Skeletal muscle satellite cell (primary cell): ENCODE data around the gene SORCS1.

Experiments
- H3K27me3 ChIP-seq: 2 replicates; pipeline ENCODE4 v1.7.0; 2013; ENCODE audit warnings: low read length; ENCODE audit not compliant: control insufficient read depth, insufficient read depth
- H3K36me3 ChIP-seq: 2 replicates; pipeline ENCODE4 v1.7.0; 2013; ENCODE audit warnings: mild to moderate bottlenecking, control low read depth, low read length; ENCODE audit not compliant: insufficient read depth
- H3K4me1 ChIP-seq: 2 replicates; pipeline ENCODE4 v1.7.0; 2013; ENCODE audit warnings: low read length; ENCODE audit not compliant: control insufficient read depth, insufficient read depth
- H3K4me2 ChIP-seq: 2 replicates; pipeline ENCODE4 v1.7.0; 2013; ENCODE audit warnings: mild to moderate bottlenecking, low read length
- H3K4me3 ChIP-seq: 2 replicates; pipeline ENCODE4 v1.7.0; 2013; ENCODE audit warnings: low read length
- H3K9ac ChIP-seq: 2 replicates; pipeline ENCODE4 v1.7.0; 2013; ENCODE audit warnings: mild to moderate bottlenecking, low read depth, low read length, moderate library complexity
- H3K9me3 ChIP-seq: replicated peaks from 2 replicates; pipeline ENCODE4 v1.7.0; 2013; ENCODE audit warnings: mild to moderate bottlenecking, control low read depth, low read length

SORCS1 gene

GRCh38 chr10:106711313-106711906 is 453.1 kb downstream of the SORCS1 start:
- Histone ChIP-seq H3K9me3 (peaks cover 2% of the 10 kb centered on the region), H3K9ac (no peak overlapping the region), H3K4me2 (no peak overlapping the region), H3K27me3 (no peaks in the 10 kb centered on the region), H3K36me3 (no peaks in the 10 kb centered on the region), H3K4me3 (no peak overlapping the region), H3K4me1 (no peaks in the 10 kb centered on the region)

- no peaks in the 10 kb centered on the region for H3K27me3 ChIP-seq
- no peak overlapping the region for H3K9ac ChIP-seq
- no peaks in the 10 kb centered on the region for H3K4me1 ChIP-seq
- no peak overlapping the region for H3K4me2 ChIP-seq
- H3K9me3 ChIP-seq: no peaks in the 10 kb centered on the region
- H3K36me3 ChIP-seq: no peaks in the 10 kb centered on the region
- H3K4me3 ChIP-seq: no peak overlapping the region
Measured at GRCh38 chr10:106708506-106708905, 456.0 kb downstream of the SORCS1 start.

DNA sequence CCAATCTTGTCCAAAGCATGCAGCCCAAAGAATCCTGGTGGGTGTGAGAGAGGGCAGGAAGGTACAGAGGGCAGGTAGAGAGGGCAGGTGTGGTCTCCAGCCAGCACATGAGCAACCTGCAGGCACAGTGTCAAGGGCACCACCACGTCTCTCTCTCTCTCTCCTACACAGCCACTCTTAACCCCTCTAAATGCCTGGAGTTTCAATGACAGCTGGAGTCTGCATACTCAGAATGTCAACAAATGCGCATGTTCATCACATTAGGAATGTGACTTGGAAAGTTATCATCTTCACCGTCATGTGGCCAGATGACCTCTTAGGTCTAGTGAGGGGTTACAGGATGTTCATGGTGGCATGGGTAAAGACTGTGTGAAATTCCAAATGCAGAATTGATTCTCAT is 456.8 kb downstream of the SORCS1 start:
- Histone ChIP-seq H3K9ac (no peak overlapping the region), H3K36me3 (no peaks in the 10 kb centered on the region), H3K4me2 (no peak overlapping the region), H3K4me1 (no peaks in the 10 kb centered on the region), H3K9me3 (no peaks in the 10 kb centered on the region), H3K4me3 (no peak overlapping the region), H3K27me3 (no peaks in the 10 kb centered on the region)

- Histone ChIP-seq H3K4me3 (no peak overlapping the region), H3K9me3 (peaks cover 5% of the 10 kb centered on the region), H3K36me3 (no peaks in the 10 kb centered on the region), H3K9ac (no peak overlapping the region), H3K27me3 (no peaks in the 10 kb centered on the region), H3K4me2 (no peak overlapping the region), H3K4me1 (no peaks in the 10 kb centered on the region)
Measured at GRCh38 chr10:106706127-106706526, 458.4 kb downstream of the SORCS1 start.

- H3K9me3 ChIP-seq: peaks cover 5% of the 10 kb centered on the region
- no peak overlapping the region for H3K9ac ChIP-seq
- H3K4me3 ChIP-seq: no peak overlapping the region
- no peaks in the 10 kb centered on the region for H3K4me1 ChIP-seq
- H3K36me3 ChIP-seq: no peaks in the 10 kb centered on the region
- no peaks in the 10 kb centered on the region for H3K27me3 ChIP-seq
- H3K4me2 ChIP-seq: no peak overlapping the region
Measured at GRCh38 chr10:106705681-106706100, 458.8 kb downstream of the SORCS1 start.

DNA sequence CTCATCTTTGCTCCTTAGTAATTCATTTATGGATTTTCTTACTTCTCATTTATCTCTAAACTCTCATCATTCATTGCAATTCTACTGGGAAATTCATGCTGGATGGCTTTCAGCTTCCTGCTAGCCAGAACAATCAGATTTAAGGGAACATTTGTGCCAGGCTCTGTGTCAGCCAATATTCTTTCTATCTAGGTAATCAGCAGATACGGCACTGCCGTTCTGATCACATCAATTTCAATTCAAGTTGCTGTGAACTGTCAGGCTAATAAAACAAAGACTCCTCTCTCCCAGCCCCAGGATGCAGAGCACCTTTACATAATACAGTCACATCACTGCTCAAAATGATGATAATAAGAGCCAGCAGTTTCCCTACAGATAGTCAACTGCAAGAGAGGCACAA is 468.3 kb downstream of the SORCS1 start:
- H3K27me3 ChIP-seq: no peaks in the 10 kb centered on the region
- H3K4me1 ChIP-seq: no peaks in the 10 kb centered on the region
- H3K36me3 ChIP-seq: no peaks in the 10 kb centered on the region
- H3K9ac ChIP-seq: no peak overlapping the region
- H3K4me2 ChIP-seq: no peak overlapping the region
- H3K9me3 ChIP-seq: no peaks in the 10 kb centered on the region
- H3K4me3 ChIP-seq: no peak overlapping the region

- Histone ChIP-seq H3K4me3 (no peak overlapping the region), H3K4me2 (no peak overlapping the region), H3K4me1 (no peaks in the 10 kb centered on the region), H3K9ac (no peak overlapping the region), H3K27me3 (no peaks in the 10 kb centered on the region), H3K9me3 (no peaks in the 10 kb centered on the region), H3K36me3 (no peaks in the 10 kb centered on the region)
Measured at GRCh38 chr10:106694696-106695095, 469.8 kb downstream of the SORCS1 start.

- Histone ChIP-seq H3K9me3 (no peaks in the 10 kb centered on the region), H3K4me1 (no peaks in the 10 kb centered on the region), H3K9ac (no peak overlapping the region), H3K4me2 (no peak overlapping the region), H3K27me3 (no peaks in the 10 kb centered on the region), H3K36me3 (no peaks in the 10 kb centered on the region), H3K4me3 (no peak overlapping the region)
Measured at GRCh38 chr10:106682175-106682574, 482.3 kb downstream of the SORCS1 start.

DNA sequence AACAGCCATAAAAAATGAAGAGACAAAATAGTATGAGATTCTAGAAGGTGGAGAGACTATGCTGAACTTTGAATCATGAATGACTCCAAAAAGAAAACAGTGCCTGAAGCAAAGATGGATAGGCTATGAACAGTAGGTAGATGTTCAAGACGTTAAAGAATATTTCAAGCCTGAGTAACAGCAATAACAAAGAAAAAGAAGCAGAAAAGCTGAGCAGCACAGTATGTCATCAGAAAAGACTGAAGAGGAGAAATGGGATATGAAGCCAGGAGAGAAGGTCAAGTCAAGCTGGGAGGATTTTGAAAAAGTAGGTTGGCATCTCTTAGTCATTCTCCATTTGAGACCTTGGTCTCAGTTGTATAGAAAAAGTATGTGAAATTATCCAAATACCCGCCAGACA is 484.4 kb downstream of the SORCS1 start:
- Histone ChIP-seq H3K9me3 (no peaks in the 10 kb centered on the region), H3K9ac (no peak overlapping the region), H3K4me1 (no peaks in the 10 kb centered on the region), H3K27me3 (no peaks in the 10 kb centered on the region), H3K4me3 (no peak overlapping the region), H3K4me2 (no peak overlapping the region), H3K36me3 (no peaks in the 10 kb centered on the region)

DNA sequence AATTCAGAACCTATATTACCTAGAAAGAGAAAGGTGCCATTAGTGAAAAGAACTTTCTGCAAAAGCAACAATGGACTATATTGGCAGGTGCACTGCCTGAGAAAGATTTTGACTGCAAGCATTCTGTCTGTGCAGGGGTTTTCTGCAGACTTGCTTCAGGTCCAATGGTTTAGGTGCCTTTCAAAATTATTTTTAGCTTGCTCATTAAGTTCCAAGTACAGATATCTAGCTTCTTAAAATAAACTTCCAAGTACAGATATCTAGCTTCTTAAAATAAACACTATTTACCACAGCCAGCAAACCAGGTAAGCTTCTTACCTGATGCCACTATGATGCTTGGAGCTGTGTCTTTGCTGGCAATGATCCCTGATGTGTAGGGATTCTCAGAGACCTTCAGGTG is 485.2 kb downstream of the SORCS1 start:
- Histone ChIP-seq H3K4me3 (no peak overlapping the region), H3K9me3 (no peaks in the 10 kb centered on the region), H3K4me1 (no peaks in the 10 kb centered on the region), H3K4me2 (no peak overlapping the region), H3K9ac (no peak overlapping the region), H3K27me3 (no peaks in the 10 kb centered on the region), H3K36me3 (no peaks in the 10 kb centered on the region)

DNA sequence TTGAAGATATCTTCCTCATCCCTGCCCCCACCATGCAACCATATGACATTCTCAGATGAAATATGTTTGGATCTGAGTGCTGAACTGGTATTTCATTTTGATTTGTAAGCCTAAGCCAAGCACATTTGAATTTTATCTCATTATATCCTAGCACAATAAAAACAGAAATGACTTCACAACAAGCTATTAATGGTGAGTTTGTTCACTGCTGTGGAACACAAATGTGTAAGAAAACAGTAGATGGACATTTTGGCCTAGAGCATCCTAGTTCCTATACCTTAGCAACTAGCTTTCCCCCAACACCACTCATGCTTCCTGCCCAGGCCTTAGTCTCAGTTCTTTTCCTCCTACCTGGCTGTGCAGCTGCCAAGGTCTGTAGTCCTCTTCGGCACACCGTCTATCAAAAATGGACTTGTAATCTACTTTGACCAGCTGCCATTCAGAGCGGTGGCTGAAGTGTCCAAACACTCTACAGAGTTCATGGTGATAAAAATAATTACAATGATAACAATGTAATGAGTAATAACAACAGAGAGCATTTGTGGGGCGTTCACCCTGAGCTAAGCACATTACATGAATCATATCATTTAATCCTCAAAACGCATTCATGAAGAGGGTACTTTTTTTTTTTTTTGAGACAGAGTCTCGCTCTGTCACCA is 491.9 kb downstream of the SORCS1 start:
- Histone ChIP-seq H3K27me3 (no peaks in the 10 kb centered on the region), H3K4me2 (no peak overlapping the region), H3K9me3 (peaks cover 3% of the 10 kb centered on the region), H3K4me3 (no peak overlapping the region), H3K36me3 (no peaks in the 10 kb centered on the region), H3K4me1 (no peaks in the 10 kb centered on the region), H3K9ac (no peak overlapping the region)

- H3K4me3 ChIP-seq: no peak overlapping the region
- no peaks in the 10 kb centered on the region for H3K36me3 ChIP-seq
- H3K27me3 ChIP-seq: no peaks in the 10 kb centered on the region
- peaks cover 5% of the 10 kb centered on the region for H3K9me3 ChIP-seq
- H3K4me2 ChIP-seq: no peak overlapping the region
- no peak overlapping the region for H3K9ac ChIP-seq
- H3K4me1 ChIP-seq: no peaks in the 10 kb centered on the region
Measured at GRCh38 chr10:106661767-106662140, 502.8 kb downstream of the SORCS1 start.
